ENCODE data around the gene TMEM81.

TMEM81 gene

DNA sequence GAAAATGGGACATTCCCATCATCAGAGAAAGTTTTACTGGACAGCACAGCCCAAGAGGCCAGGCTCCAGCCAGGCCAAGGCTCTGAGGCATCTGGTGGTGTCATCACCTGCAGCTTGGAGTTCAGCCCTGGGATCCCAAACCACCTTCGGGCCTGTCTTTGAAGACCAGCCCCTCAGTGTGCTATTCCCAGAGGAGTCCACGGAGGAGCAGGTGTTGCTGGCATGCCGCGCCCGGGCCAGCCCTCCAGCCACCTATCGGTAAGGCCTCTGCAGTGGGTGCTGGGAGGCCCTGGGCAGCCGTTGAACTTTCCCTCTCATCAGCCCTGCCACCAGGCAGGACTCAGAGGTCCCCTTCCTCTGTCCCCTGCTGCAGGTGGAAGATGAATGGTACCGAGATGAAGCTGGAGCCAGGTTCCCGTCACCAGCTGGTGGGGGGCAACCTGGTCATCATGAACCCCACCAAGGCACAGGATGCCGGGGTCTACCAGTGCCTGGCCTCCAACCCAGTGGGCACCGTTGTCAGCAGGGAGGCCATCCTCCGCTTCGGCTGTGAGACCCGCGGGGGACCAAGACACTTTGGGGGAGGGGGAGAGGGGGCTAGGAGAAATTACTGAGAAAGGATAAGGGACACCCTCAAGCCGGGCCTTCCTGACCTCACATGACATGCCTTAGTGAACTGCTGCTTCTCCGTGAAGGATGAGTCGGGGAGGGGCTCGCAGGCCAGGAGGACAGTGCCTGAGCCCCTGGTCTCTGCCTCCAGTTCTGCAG lies 26.3 kb downstream of the TMEM81 start:
- DNase-seq: no peak

DNA sequence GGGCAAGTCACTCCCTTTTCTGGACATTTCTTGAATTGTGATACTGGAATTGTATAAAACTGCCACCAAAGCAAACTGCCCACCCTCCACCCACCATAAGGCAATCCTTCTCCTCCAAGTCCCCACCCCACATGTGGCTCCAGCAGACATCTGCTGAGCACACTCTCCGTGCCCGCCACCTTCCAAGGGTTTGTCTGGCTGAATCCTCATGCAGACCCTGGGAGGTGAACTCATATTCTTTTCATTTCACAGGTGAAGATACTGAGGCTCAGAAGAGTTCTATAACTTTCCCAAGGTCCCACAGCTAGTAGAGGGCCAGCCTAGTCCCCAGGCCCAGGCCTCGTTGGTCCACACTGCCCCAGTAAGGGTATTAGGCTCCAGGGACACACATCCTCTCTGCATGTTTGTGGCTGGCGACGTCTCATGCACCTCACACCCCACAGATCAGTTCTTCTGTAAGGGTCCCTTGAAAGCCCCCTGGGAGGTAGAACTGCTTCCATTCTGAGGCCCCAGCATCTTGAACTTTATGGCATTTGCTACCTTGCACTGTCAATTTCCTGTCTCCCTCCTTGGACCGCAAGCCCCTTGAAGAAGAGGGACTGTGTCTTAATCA lies 27.2 kb downstream of the TMEM81 start:
- DNase-seq: no peak

DNA sequence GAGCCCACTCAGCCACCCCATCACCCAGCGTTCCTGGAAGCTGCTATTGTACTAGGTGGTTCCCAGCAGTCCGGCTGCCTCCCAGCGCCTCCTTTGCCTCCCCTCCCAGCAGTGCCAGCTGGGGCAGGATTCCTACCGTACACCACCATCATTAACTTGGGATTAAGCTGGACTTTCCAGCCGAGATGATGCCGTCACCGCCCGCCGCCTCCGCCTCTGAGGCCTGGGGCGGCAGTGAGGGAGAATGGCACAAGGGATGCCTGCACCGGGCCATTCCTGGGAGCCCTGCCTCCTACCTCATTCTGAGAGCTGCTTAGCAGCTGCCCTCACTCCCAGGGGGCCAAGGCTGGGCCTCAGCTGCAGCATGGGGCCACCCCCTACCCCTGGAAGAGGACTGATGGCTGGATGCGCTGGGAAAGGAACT lies 28.1 kb downstream of the TMEM81 start:
- no peak for DNase-seq

DNA sequence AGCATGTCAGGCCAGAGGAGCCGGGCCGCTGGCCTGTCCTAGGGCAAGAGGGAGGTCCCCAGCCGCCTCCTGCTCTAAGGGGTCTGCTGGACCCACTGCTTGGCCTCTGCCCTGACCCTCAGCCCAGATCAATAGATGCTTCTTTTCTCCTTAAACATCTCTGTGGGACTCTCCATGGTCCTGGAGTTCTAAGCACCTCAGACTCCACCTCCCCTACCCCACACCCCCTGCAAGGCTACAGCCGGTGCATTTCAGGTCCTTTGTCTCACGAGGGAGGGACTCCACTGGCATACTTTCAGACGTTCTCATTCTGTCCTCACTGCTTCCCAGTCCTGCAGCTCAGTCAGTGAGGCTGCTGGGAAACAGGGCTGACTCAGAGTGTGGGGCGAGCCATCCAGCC lies 30.2 kb downstream of the TMEM81 start:
- no peak for DNase-seq

DNA sequence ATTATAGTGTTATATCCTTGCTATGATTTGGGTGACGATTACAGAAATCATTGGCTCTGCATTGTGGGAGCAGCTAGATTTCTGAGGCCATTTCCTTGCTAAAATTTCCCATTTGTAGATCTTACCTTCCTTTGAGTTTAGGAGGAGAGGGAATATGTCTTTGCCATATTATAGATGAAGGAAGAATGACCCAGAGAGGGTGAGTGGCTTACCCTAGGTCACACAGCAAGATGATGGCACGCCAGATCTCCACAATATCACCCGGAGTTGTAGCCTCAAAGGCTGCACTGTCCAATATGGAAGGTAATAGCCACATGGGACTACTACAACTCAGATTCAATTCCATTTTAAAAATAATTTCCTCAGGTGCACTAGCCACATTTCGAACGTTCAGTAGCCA lies 31.0 kb downstream of the TMEM81 start:
- DNase-seq: no peak

DNA sequence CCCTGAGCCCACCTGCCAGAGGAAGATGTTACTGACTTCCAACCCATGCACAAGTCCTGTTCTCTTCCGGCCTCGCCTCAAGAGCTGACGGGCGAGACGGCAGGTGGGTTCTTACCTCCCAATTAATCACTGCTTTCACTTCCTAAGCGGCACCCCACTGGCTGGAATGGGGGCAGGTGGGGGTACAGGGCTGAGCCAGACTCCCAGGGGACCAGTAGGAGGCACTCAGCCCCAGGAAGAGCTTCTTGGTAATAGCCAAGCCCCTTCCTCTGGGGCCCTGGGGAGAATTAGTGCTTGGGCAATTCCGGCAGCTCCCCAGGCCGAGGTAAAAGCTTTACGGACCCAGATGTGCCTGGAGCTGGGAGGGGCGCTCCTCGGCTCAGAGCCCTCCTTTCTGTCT lies 31.6 kb downstream of the TMEM81 start:
- DNase-seq: no peak

DNA sequence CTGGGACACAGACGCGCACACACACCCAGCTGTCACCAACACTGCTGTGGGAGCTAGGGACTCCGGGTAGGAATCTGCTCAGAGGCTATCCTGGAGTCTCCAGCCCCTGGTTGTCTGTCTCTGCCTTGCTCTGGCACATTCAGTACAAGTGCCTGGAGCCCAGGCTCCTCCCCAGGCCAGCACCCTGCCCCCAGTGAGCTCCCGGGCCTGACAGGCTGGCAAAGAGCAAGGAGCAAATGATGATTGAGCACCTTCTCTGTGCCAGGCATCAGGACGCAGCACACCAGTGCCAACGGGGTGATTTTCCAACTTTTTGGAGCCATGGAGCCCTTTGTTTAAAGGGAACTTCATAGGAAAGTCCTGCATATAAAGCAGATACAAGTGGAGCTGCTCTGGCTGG lies 34.8 kb downstream of the TMEM81 start:
- DNase-seq: no peak

DNA sequence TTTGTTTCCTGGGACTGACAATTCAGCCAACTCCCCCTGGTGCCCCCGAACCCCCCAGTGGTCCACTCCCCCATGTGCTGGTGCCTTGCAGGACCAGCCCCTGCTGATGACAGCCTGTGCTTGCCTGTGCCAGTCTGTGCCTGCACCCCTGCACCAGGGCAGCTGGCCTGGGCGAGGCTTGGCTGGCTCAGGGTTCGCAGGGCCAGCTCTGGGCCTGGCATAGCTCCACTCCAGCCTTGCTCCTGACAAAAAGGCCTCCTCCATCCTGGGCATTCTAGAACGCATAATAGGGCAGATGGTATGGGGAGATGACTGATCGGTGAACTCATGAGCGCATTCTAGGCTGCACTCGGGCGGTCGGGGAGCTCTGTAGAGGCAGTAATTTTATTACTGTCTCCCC lies 35.9 kb downstream of the TMEM81 start:
- DNase-seq: no peak

DNA sequence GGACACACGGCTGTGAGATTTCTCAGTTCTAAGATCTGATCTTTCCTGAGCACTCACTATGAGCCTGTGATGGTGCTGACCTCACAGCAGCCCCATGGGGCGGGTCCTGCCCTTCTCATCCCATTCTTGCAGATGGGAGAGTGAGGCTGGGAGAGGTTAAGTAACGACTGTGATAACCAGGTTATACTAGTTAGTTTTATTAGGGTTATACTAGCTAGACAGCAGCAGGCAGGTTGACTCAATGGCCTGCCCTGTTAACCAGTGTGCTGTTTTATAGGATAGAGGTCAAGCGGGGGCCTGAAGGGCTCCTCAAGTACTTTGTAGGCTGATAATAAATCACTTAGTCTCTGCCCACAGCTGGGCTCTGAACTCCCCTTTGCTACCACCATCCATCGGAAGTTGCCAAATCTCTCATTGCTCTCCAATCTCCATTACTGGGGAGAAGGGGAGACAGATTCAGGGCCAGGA lies 36.5 kb downstream of the TMEM81 start:
- DNase-seq: no peak

DNA sequence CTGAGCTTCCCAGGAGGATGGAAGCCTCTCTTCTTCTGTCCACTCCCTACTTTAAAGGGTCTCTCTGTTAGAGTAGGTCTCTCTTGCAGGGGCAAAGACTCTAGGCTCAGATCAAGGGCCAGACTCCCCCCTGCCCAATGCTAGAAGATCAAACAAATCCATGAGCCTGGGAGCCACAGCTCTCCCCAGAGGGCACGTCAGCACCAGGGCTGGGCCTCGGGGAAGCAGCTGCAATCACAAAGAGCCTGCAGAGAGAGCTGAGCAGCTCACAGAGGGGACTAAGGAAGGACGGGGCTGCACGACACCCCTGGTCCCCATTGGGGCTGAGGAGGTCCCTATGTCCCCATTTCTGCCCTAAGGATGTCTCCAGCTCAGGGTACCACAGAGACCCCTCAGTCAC lies 37.4 kb downstream of the TMEM81 start:
- no peak for DNase-seq

DNA sequence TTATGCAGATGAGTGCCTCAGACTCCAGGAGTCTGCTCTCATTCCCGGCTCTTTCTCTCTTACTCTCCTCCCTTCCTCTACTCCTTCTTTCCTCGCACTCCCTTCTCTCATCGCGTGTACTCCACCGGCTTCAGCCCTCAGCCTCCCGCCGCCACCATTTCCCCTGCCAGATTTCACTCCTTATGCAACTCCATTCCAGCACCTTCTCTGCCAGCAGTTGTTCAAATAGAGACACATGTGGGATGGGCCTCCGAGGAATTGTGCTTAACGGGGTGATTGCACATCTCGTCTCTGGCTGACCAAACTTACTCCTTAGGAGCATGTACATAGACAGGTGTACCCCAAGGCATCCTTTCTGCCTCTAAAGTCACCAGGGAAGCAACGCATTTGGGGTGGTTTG lies 39.1 kb downstream of the TMEM81 start:
- DNase-seq: no peak

DNA sequence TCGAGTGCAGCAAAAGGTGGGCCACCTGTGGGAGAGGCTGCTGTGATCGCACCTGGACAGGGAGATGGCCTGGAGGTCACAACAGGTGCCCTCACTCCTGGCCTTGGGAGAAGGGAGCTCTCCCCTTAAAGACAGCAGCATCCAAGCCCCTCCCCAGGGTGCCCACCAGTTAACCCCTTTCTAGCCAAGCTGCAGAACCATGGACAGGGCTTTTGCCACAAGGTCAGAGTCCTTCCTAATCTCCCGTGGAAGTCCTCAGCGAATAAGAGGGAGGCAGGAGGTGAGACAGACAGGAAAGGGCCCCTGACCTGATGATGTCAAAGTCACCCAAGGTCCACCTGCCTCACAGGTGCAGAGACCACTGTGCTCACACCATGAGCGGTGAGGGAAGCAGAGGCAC lies 39.5 kb downstream of the TMEM81 start:
- no peak for DNase-seq

DNA sequence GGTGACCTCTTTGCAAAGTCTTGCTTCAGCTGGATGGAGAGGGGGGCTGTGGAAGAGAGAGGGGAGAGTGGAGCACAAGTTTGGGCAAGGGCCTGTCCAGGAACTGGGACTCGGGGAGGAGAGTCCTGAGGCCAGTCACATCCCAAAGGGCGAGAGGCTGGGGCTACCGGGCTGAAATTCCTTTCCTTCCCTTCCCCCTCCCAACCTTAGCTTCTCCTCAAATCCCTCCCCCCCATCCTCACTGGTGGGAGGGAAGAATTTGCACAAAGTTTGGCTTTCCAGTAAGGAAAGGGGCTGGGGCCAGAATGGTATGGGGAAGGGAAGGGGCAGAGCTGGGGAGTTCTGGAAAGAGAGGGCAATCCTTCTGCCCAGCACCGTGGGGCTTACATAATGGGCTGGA lies 40.4 kb downstream of the TMEM81 start:
- no peak for DNase-seq

DNA sequence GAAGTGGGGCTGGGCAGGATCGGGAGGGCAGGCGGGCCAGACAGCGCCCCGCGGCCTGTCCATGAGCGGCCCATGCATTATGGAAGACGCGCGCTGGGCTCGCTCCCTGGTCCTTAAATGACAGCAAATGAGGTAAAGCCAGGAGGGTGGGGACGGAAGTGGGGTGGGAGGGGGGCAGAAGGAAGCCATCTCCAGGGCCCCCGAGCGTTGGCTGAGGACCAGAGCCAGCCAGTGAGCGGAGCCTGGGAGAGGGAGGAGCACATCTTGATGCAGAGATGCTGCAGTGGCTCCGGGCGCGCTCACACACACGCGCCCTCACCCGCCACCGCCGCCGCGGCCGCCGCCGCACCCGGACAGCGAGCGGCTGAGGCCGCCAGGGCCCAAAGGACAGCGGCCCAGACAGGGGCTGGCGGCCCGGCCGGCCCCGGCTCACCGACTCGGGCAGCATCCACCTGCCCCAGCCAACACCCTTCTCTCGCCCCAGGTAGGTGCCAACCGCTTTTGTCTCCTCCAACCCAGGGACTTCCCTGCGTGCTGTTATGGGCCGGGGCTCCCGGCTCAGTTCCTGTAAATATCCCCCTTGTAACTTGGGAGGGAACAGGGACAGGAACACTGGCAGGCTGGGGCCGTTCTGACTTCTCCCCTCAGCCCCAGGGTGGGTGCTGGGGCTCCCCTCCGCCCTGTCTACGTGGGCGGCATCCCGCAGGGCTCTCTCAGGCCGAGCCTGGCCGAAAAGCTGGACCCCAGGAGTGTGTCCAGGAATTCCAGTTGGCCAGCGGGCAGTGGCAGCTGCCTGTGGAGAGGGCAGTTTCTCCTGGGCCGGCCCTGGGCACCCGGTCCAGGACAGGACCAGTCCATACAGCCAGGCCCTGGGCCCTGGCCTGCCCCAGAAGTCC lies 41.1 kb downstream of the TMEM81 start, which contains the start of gene CNTN2:
Gene CNTN2, plus strand, starts transcription at position 302 of the 896 bp plus-strand sequence. CDS start 9,974 bp downstream, outside the sequence.
- no peak for DNase-seq

DNA sequence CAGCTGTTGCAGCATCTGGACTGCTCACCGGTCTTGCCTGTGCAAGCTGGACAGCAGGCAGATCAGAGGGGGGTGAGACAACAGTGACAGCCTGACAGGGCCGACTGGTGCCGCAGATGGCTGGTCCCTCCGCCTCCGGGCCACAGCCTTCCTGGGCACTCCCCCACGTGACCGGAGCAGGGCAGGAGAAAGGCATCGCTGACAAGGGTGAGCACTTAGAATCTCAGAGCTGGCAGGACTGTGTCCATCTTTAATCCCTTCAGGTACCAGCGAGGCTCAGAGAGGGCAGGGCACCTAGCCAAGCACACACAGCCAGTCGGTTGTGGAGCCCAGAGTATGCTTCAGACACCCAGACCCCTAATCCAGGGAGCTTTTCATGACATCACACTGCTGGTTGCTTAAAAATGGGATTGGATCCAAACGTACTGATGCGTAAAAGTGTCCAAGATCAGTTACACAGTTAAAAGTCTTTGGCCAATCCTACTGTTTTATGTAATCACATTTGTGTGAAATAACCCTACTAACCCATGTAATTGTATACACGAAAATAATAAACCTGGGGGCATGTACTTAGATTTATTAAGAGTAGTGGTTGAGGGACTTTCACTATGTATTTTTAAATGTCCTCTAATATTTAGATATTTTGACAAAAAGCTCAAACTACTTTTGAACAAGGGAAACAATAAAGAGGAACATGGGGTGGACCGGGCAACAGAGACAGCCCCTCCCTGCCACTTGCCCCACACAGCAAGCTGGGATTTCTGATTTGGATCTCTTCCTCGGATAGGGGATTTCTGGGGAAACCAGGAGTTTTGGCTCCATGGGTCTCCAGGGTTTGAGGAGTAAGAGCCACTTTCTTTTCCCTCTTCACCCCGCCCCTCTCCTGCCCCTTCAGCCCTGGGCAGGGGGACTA lies 42.0 kb downstream of the TMEM81 start:
- no peak for DNase-seq

DNA sequence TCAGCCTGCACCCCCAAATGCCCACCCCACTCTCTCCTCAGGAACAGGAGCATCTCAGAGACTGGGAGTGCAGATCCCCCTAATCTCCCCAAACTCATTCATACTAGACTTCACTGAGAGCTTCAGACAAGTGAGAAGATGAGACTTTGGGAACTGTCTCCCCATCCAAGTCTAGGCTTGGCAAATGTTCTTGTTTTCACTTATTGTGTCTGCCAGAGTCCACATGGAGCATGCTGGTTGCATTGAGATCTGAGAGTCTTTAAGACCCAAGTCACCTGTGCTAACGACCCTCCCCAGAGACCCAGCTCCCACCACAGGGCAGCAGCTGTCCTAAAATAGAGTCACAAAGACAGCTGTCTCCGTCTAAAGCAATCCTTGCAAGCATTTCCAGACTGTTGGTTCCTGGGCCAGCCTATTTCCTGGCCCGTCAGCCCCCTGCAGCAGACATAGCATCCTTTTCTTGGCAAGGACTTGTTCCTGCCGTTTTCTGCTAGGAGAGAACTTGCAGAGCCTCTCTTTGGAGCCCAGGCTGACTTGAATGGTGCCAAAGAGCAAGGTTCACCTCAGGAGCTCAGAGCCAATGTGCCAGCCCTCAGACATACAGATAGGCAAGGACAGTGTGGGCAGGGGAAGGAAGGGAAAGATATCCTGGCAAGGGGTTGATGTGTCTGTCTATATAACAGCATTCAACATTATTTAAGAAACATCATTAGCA lies 43.1 kb downstream of the TMEM81 start:
- no peak for DNase-seq

DNA sequence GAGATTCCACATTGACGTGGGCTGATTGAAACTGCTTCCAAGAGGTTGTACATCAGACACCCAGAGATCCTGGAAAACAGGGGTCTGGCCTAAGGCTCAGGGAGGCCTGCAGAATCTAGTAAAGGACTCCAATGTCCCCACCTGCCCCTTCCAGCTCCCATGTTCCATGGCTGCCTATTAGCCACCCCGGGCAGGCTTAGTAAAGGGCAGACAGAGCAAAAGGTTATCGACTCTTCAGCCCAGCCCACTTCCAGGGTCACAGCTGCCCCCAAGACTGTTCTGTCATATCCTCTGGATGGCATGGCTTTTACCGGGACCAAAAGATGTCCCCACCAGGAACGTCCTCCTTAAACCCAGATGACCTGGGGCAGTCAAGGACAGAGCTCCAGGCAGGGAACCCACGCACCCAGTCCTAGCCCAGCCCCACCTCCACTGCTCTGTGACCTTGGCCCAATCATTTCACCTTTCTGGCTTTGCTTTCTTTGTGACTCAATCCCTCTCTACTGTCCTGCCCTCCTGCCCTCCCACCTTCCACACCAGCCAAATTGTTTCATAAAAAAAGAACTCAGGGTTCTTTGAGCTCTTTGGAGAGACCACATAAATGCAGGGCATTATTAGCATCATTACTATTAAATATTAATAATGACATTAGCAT lies 46.0 kb downstream of the TMEM81 start:
- no peak for DNase-seq

DNA sequence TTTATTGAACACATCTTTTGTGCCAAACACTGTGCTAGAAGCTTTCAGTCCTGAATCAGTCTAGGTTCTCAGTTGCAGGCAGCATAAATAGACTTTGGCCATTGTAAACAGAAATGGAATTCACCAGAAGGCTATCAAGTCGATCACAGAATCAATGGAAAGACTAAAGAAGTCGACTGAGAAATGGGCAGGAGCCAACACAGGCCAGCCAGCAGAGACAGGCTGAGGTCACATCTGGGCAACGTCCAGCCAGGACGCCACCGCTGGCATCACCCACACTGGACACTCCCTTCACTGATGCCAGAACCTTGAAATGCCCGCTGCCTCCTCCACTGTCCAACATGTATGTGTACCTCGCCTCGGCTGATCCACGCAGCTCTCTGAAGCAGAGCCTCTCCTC lies 46.7 kb downstream of the TMEM81 start:
- no peak for DNase-seq

Measured in GOT3 (cell line).